NT2/D1 (cell line): ENCODE data around the gene PZP.

ENCODE experiments used
- SUZ12 ChIP-seq: IDR thresholded peaks from 2 replicates; pipeline ENCODE4 v1.6.1; 2011; ENCODE audit not compliant: insufficient read length, insufficient read depth; ENCODE audit errors: extremely low read depth
- YY1 ChIP-seq: IDR thresholded peaks from 2 replicates; pipeline ENCODE4 v1.6.1; 2011; ENCODE audit not compliant: insufficient read length, insufficient read depth
- ZNF274 ChIP-seq: IDR thresholded peaks from 2 replicates; pipeline ENCODE4 v1.6.1; 2011; ENCODE audit warnings: mild to moderate bottlenecking, low read depth, low read length

DNA sequence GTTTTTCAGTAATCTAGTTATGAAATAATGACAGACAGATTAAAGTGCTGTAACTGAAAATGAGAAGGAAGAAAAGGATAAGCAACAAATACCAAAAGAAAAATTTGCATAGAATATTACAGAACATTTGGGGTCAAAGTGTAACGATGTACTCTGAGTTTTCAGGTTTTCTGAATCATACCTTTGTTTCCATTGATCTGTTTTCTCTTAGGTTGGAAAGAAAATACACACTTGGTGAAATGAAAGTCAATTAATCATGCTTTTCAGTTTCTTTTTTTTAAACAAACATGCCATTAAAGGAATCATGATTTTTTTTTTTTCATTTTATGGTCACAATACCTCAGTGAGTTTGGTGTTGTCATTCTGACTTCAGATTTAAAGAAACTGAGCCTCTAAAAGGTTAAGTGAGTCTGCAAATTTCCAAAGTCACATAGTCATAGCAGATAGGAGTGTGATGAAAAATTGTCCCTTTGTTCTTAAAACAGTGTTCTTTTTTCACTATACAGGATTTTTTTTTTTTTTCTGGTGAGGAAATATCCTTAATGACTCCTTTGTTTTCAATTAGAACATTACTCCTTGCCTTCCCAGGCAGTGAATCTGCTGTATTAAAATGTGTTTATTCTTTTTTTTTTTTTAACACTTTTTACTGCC lies 35.9 kb upstream of the PZP start:
- no peak for TF ChIP-seq ZNF274
- no peak for TF ChIP-seq YY1
- no peak for TF ChIP-seq SUZ12
